Ascending aorta (tissue), 2 donors: ENCODE data around the gene RXRA. TPM values are rescaled to one million over a fixed set of nuclear protein-coding genes. Genes with fewer than 3 reads are reported as not detected.

Source experiments
- DNase-seq, 2 donors: peaks; one replicate each; pipeline ENCODE4 v3.0.0-alpha.2; 2019; ENCODE audit warnings: low spot score in 2 of 2
- H3K27ac ChIP-seq, 2 donors: fragments of 200-600 bp; sonication (generic); one replicate each; pipeline ENCODE4 v1.5.1; 2016 to 2017; ENCODE audit warnings: mild to moderate bottlenecking in 1 of 2
- H3K27me3 ChIP-seq: fragments of 200-600 bp; sonication (generic); one replicate; pipeline ENCODE4 v1.5.1; 2017
- H3K36me3 ChIP-seq, 2 donors: fragments of 200-600 bp; sonication (generic); one replicate each; pipeline ENCODE4 v1.5.1; 2016
- H3K4me1 ChIP-seq, 2 donors: fragments of 200-600 bp; sonication (generic); one replicate each; pipeline ENCODE4 v1.5.1; 2016 to 2017; ENCODE audit warnings: mild to moderate bottlenecking in 1 of 2
- H3K4me3 ChIP-seq, 2 donors: fragments of 200-600 bp; sonication (generic); one replicate each; pipeline ENCODE4 v1.5.1; 2016 to 2017; ENCODE audit warnings: mild to moderate bottlenecking in 1 of 2
- H3K9me3 ChIP-seq, 2 donors: fragments of 200-600 bp; sonication (generic); one replicate each; pipeline ENCODE4 v1.5.1; 2016
- CTCF ChIP-seq, 3 experiments: fragments of 200-600 bp in 2 of 3; fragments of 450-650 bp in 1 of 3; sonication (generic) in 2 of 3; IDR thresholded peaks; one replicate each; pipeline ENCODE4 v1.5.1; 2016 to 2019; ENCODE audit warnings: antibody characterized with exemption in 3 of 3, mild to moderate bottlenecking in 1 of 3, moderate library complexity in 1 of 3
- intact Hi-C: fragments of 100-400 bp; cut with DNase I; formaldehyde crosslinking; loops from one replicate; pipeline ENCODE4 v1.15.1; 2023
- total RNA-seq: library from RNA; depleted of rRNA; stranded (reverse); fragments of >200 nt; gene quantifications from one replicate; pipeline ENCODE4 v1.1.0, GENCODE V29; 2016

Gene RXRA
- total RNA-seq, 1 donor from 2014 or later: 64.1 TPM

GRCh38 chr9:134413890-134414623 lies 87.8 kb downstream of the RXRA start:
- peak in 1 of 2 donors; percentile 88 for DNase-seq
- Histone ChIP-seq H3K4me1 (peaks cover 21 to 37% of the 10 kb centered on the region in 2 donors), H3K27ac (peak overlapping the region; percentile 46 to 54)

GRCh38 chr9:134414900-134415425 lies 88.7 kb downstream of the RXRA start:
- TF ChIP-seq CTCF (IDR thresholded peaks at IDR 0.05): no peak
- H3K4me1 ChIP-seq: peaks cover 21 to 37% of the 10 kb centered on the region in 2 donors

More at GRCh38 chr9:134413890-134414623, 87.8 kb downstream of the RXRA start:
- TF ChIP-seq CTCF (IDR thresholded peaks at IDR 0.05): no peak
- Histone ChIP-seq H3K36me3 (peaks cover 17 to 41% of the 10 kb centered on the region in 2 donors), H3K4me3 (peak overlapping the region in 1 of 2 donors; percentile 19), H3K9me3 (no peaks in the 10 kb centered on the region), H3K27me3 (no peaks in the 10 kb centered on the region)
- intact Hi-C loops: no loop called here

GRCh38 chr9:134416385-134417015 lies 90.2 kb downstream of the RXRA start:
- peaks cover 21 to 31% of the 10 kb centered on the region in 2 donors for H3K4me1 ChIP-seq
- intact Hi-C loops: no loop called here
- no peak overlapping the region for H3K27ac ChIP-seq
- H3K9me3 ChIP-seq: no peaks in the 10 kb centered on the region
- H3K27me3 ChIP-seq: no peaks in the 10 kb centered on the region
- H3K4me3 ChIP-seq: no peak overlapping the region
- H3K36me3 ChIP-seq: peaks cover 35 to 51% of the 10 kb centered on the region in 2 donors
- no peak for DNase-seq
- TF ChIP-seq CTCF (IDR thresholded peaks at IDR 0.05): no peak

More at GRCh38 chr9:134414900-134415425, 88.7 kb downstream of the RXRA start:
- no peaks in the 10 kb centered on the region for H3K27me3 ChIP-seq
- peak overlapping the region in 1 of 2 donors; percentile 49 for H3K27ac ChIP-seq
- peaks cover 21 to 41% of the 10 kb centered on the region in 2 donors for H3K36me3 ChIP-seq
- no peaks in the 10 kb centered on the region for H3K9me3 ChIP-seq
- intact Hi-C loops: no loop called here
- no peak overlapping the region for H3K4me3 ChIP-seq
- DNase-seq: no peak

GRCh38 chr9:134418354-134418753 lies 92.1 kb downstream of the RXRA start:
- intact Hi-C loops: no loop called here
- Histone ChIP-seq H3K27ac (no peak overlapping the region), H3K4me1 (peaks cover 9 to 12% of the 10 kb centered on the region in 2 donors), H3K36me3 (peaks cover 54 to 70% of the 10 kb centered on the region in 2 donors), H3K27me3 (no peaks in the 10 kb centered on the region), H3K4me3 (no peak overlapping the region), H3K9me3 (no peaks in the 10 kb centered on the region)
- no peak for TF ChIP-seq CTCF (IDR thresholded peaks at IDR 0.05)
- no peak for DNase-seq

- Histone ChIP-seq H3K36me3 (peaks cover 56 to 74% of the 10 kb centered on the region in 2 donors), H3K27me3 (no peaks in the 10 kb centered on the region), H3K4me1 (peaks cover 4 to 7% of the 10 kb centered on the region in 2 donors), H3K4me3 (no peak overlapping the region), H3K9me3 (no peaks in the 10 kb centered on the region), H3K27ac (no peak overlapping the region)
- intact Hi-C loops: no loop called here
- TF ChIP-seq CTCF (IDR thresholded peaks at IDR 0.05): no peak
- no peak for DNase-seq
Observed at GRCh38 chr9:134419000-134419683, 92.9 kb downstream of the RXRA start.
